H9 (cell line): ENCODE measurements around the gene EVC. TPM values are rescaled to one million over a fixed set of nuclear protein-coding genes. Genes with fewer than 3 reads are reported as not detected.
"Not testable (repeated sequence)": the region's sequence is repeated elsewhere in the genome, so short reads cannot be mapped to it uniquely, and the experiment has no call there.

Experiments
- DNase-seq: peaks from one replicate; pipeline ENCODE4 v3.0.0-alpha.2; 2017
- H2AFZ ChIP-seq: one replicate; pipeline ENCODE4 v1.6.1; 2013; ENCODE audit warnings: mild to moderate bottlenecking, low read length, control low read depth, moderate library complexity
- H2AK5ac ChIP-seq: 2 replicates; pipeline ENCODE4 v1.6.1; 2013; ENCODE audit warnings: low read length, control low read depth, mixed read lengths; ENCODE audit not compliant: insufficient read length
- H2BK120ac ChIP-seq: one replicate; pipeline ENCODE4 v1.6.1; 2013; ENCODE audit warnings: low read depth, mild to moderate bottlenecking, low read length, control low read depth, inconsistent platforms; ENCODE audit not compliant: poor library complexity, severe bottlenecking
- H2BK12ac ChIP-seq: 2 replicates; pipeline ENCODE4 v1.6.1; 2013; ENCODE audit warnings: low read length, control low read depth, mixed read lengths, low read depth; ENCODE audit not compliant: insufficient read length
- H2BK15ac ChIP-seq: 2 replicates; pipeline ENCODE4 v1.6.1; 2013; ENCODE audit warnings: low read depth, low read length, control low read depth
- H2BK20ac ChIP-seq: one replicate; pipeline ENCODE4 v1.6.1; 2013; ENCODE audit warnings: low read depth, mild to moderate bottlenecking, low read length, control low read depth, inconsistent platforms; ENCODE audit not compliant: poor library complexity, severe bottlenecking
- H2BK5ac ChIP-seq: 2 replicates; pipeline ENCODE4 v1.6.1; 2013; ENCODE audit warnings: low read length, control low read depth, mixed read lengths; ENCODE audit not compliant: insufficient read length
- H3K14ac ChIP-seq: 2 replicates; pipeline ENCODE4 v1.6.1; 2013; ENCODE audit warnings: low read length, control low read depth; ENCODE audit not compliant: insufficient read depth
- H3K18ac ChIP-seq: 2 replicates; pipeline ENCODE4 v1.6.1; 2013; ENCODE audit warnings: low read depth, mild to moderate bottlenecking, mixed read lengths, low read length, control low read depth; ENCODE audit not compliant: insufficient read length
- H3K23ac ChIP-seq: 2 replicates; pipeline ENCODE4 v1.6.1; 2013; ENCODE audit warnings: low read length, control low read depth, mixed read lengths, low read depth; ENCODE audit not compliant: insufficient read length
- H3K23me2 ChIP-seq: 2 replicates; pipeline ENCODE4 v1.6.1; 2013; ENCODE audit warnings: low read depth, mild to moderate bottlenecking, mixed read lengths, low read length, control low read depth; ENCODE audit not compliant: insufficient read length, poor library complexity, severe bottlenecking
- H3K27ac ChIP-seq: 2 replicates; pipeline ENCODE4 v1.5.1; 2013; ENCODE audit warnings: low read length, control low read depth, mixed read lengths, low read depth; ENCODE audit not compliant: insufficient read length
- H3K27me3 ChIP-seq: 2 replicates; pipeline ENCODE4 v1.6.1; 2013; ENCODE audit warnings: low read length, control low read depth, inconsistent platforms; ENCODE audit not compliant: insufficient read depth
- H3K4ac ChIP-seq: 2 replicates; pipeline ENCODE4 v1.6.1; 2013; ENCODE audit warnings: low read depth, mild to moderate bottlenecking, control low read depth, inconsistent platforms, low read length, moderate library complexity
- H3K4me1 ChIP-seq: 2 replicates; pipeline ENCODE4 v1.6.1; 2013; ENCODE audit warnings: low read length, control low read depth, inconsistent platforms; ENCODE audit not compliant: insufficient read depth
- H3K4me2 ChIP-seq: 2 replicates; pipeline ENCODE4 v1.6.1; 2013; ENCODE audit warnings: low read length, control low read depth, mixed read lengths; ENCODE audit not compliant: insufficient read length, insufficient read depth
- H3K56ac ChIP-seq: 2 replicates; pipeline ENCODE4 v1.6.1; 2013; ENCODE audit warnings: low read depth, mild to moderate bottlenecking, mixed read lengths, low read length, control low read depth; ENCODE audit not compliant: insufficient read length
- H3K79me1 ChIP-seq: 2 replicates; pipeline ENCODE4 v1.6.1; 2013; ENCODE audit warnings: low read depth, mild to moderate bottlenecking, moderate library complexity, low read length, control low read depth, inconsistent platforms; ENCODE audit not compliant: insufficient read depth, poor library complexity, severe bottlenecking
- H3K79me2 ChIP-seq: 2 replicates; pipeline ENCODE4 v1.6.1; 2013; ENCODE audit warnings: low read length, control low read depth, inconsistent platforms; ENCODE audit not compliant: insufficient read depth
- H3K9ac ChIP-seq: 2 replicates; pipeline ENCODE4 v1.6.1; 2013; ENCODE audit warnings: low read length, control low read depth, mixed read lengths; ENCODE audit not compliant: insufficient read length; ENCODE audit errors: extremely low read depth
- H3K9me3 ChIP-seq: one replicate; pipeline ENCODE4 v1.6.1; 2013; ENCODE audit warnings: low read depth, low read length, inconsistent platforms; ENCODE audit not compliant: control insufficient read depth
- H3T11ph ChIP-seq: one replicate; pipeline ENCODE4 v1.6.1; 2013; ENCODE audit warnings: mild to moderate bottlenecking, low read length, control low read depth, inconsistent platforms
- H4K20me1 ChIP-seq: one replicate; pipeline ENCODE4 v1.6.1; 2013; ENCODE audit not compliant: control insufficient read depth, insufficient read length, insufficient read depth
- H4K5ac ChIP-seq: 2 replicates; pipeline ENCODE4 v1.6.1; 2013; ENCODE audit warnings: low read depth, mild to moderate bottlenecking, mixed read lengths, low read length, control low read depth; ENCODE audit not compliant: insufficient read length
- H4K8ac ChIP-seq: replicated peaks from 2 replicates; pipeline ENCODE4 v1.6.1; 2013; ENCODE audit warnings: low read length, control low read depth, mixed read lengths, low read depth; ENCODE audit not compliant: insufficient read length
- H4K91ac ChIP-seq: 2 replicates; pipeline ENCODE4 v1.6.1; 2013; ENCODE audit warnings: low read depth, mild to moderate bottlenecking, moderate library complexity, mixed read lengths, low read length, control low read depth; ENCODE audit not compliant: insufficient read length
- H3K27ac Mint-ChIP-seq, 3 experiments: 2 replicates in 2 of 3; 3 replicates in 1 of 3; pipeline ENCODE4 v1.8.0; 2020 to 2021; ENCODE audit warnings: mixed read lengths in 3 of 3, mild to moderate bottlenecking in 1 of 3, moderate library complexity in 1 of 3
- H3K27me3 Mint-ChIP-seq: 2 replicates; pipeline ENCODE4 v1.8.0; 2021; ENCODE audit warnings: low read depth, mild to moderate bottlenecking, moderate library complexity, mixed read lengths
- H3K36me3 Mint-ChIP-seq, 3 experiments: 2 replicates in 2 of 3; 3 replicates in 1 of 3; pipeline ENCODE4 v1.8.0; 2020 to 2021; ENCODE audit warnings: low read depth in 3 of 3, mixed read lengths in 3 of 3; ENCODE audit not compliant: insufficient read depth in 1 of 3
- H3K4me1 Mint-ChIP-seq, 2 experiments: 2 replicates each; pipeline ENCODE4 v1.8.0; 2020; ENCODE audit warnings: mixed read lengths in 2 of 2
- H3K4me3 Mint-ChIP-seq, 2 experiments: 2 replicates in 1 of 2; 3 replicates in 1 of 2; pipeline ENCODE4 v1.8.0; 2020 to 2021; ENCODE audit warnings: mild to moderate bottlenecking in 2 of 2, mixed read lengths in 2 of 2, moderate library complexity in 1 of 2
- H3K9me3 Mint-ChIP-seq, 2 experiments: 2 replicates in 1 of 2; 3 replicates in 1 of 2; pipeline ENCODE4 v1.8.0; 2020; ENCODE audit warnings: mild to moderate bottlenecking in 2 of 2, mixed read lengths in 2 of 2, moderate library complexity in 1 of 2
- CTCF ChIP-seq: fragments of 200-600 bp; sonication (generic); conservative IDR thresholded peaks from 3 replicates; pipeline ENCODE4 v1.8.0; 2021; ENCODE audit warnings: antibody characterized with exemption, mild to moderate bottlenecking
- WGBS: extraction: QIAGEN DNeasy Blood & Tissue Kit; methylation state at CpG from one replicate; pipeline ENCODE4 v1.1.7; 2013; ENCODE audit warnings: missing lambda C conversion rate, low lambda C conversion rate, mixed read lengths; ENCODE audit not compliant: insufficient read length; ENCODE audit errors: extremely low coverage; 5-methylcytosine and 5-hydroxymethylcytosine counted together
- total RNA-seq: library from RNA; stranded (reverse); gene quantifications from 2 replicates; pipeline ENCODE4 v1.2.1, GENCODE V29; 2021

The EVC gene
- total RNA-seq, 1 experiment from 2014 or later = 10.1 TPM

GRCh38 chr4:5854929-5855328 lies 143.9 kb downstream of the EVC start:
- H2AK5ac ChIP-seq = no peak overlapping the region
- no peaks in the 10 kb centered on the region for H3K9me3 ChIP-seq
- Mint-ChIP-seq H3K4me3 (no peak overlapping the region), H3K4me1 (peaks cover 0 to 10% of the 10 kb centered on the region in 2 experiments; a peak in 3 of 4 replicates), H3K9me3 (no peaks in the 10 kb centered on the region), H3K27ac (no peak overlapping the region), H3K27me3 (no peaks in the 10 kb centered on the region), H3K36me3 (peaks cover 18 to 35% (median 20%) of the 10 kb centered on the region in 3 experiments)
- no peak overlapping the region for H3K27ac ChIP-seq
- no peak overlapping the region for H2BK20ac ChIP-seq
- no peaks in the 10 kb centered on the region for H3K4me1 ChIP-seq
- no peak overlapping the region for H3K4ac ChIP-seq
- H2AFZ ChIP-seq = no peak overlapping the region
- H3K4me2 ChIP-seq = no peak overlapping the region
- H3K79me2 ChIP-seq = peaks cover 3% of the 10 kb centered on the region; the same call in 1 of the 2 replicates
- no peak overlapping the region for H2BK12ac ChIP-seq
- no peak overlapping the region for H4K5ac ChIP-seq
- H3K56ac ChIP-seq = no peak overlapping the region
- no peaks in the 10 kb centered on the region for H3K27me3 ChIP-seq
- H4K8ac ChIP-seq = no peak overlapping the region
- no peak overlapping the region for H3K18ac ChIP-seq
- no peak overlapping the region for H2BK5ac ChIP-seq
- no peak for DNase-seq
- no peak overlapping the region for H2BK120ac ChIP-seq
- no peak overlapping the region for H2BK15ac ChIP-seq
- no peak overlapping the region for H3K23ac ChIP-seq
- H4K20me1 ChIP-seq = peaks cover 5% of the 10 kb centered on the region
- no peak for TF ChIP-seq CTCF
- H3K9ac ChIP-seq = no peak overlapping the region
- H3T11ph ChIP-seq = no peak overlapping the region
- H4K91ac ChIP-seq = no peak overlapping the region
- H3K23me2 ChIP-seq = no peaks in the 10 kb centered on the region
- H3K14ac ChIP-seq = no peak overlapping the region
- H3K79me1 ChIP-seq = peaks cover 5% of the 10 kb centered on the region
- WGBS = no CpG with 5 or more reads among the region's 3 CpGs

GRCh38 chr4:5856362-5856761 lies 145.4 kb downstream of the EVC start:
- H3K9me3 ChIP-seq, H3K23ac ChIP-seq, H3K27me3 ChIP-seq, H4K20me1 ChIP-seq, H3K27ac ChIP-seq, H2BK5ac ChIP-seq, H3K4me1 ChIP-seq, H3K9ac ChIP-seq, H2BK20ac ChIP-seq, H3K4me3 Mint-ChIP-seq, H4K91ac ChIP-seq, H3K4me2 ChIP-seq, H2AK5ac ChIP-seq, H3K79me1 ChIP-seq, H2AFZ ChIP-seq, H2BK12ac ChIP-seq, H3K23me2 ChIP-seq, H3T11ph ChIP-seq, H3K79me2 ChIP-seq, H3K18ac ChIP-seq, H3K4ac ChIP-seq, H3K14ac ChIP-seq, H2BK120ac ChIP-seq, H2BK15ac ChIP-seq, H3K27ac Mint-ChIP-seq, DNase-seq, H3K27me3 Mint-ChIP-seq, H3K9me3 Mint-ChIP-seq, H3K56ac ChIP-seq: not testable (repeated sequence)
- 100% methylated on average over 2 of the region's 3 CpGs for WGBS
- H4K5ac ChIP-seq = peak overlapping the region; percentile 9
- Mint-ChIP-seq H3K36me3 (peaks cover 12 to 28% (median 18%) of the 10 kb centered on the region in 3 experiments), H3K4me1 (peaks cover 0 to 10% of the 10 kb centered on the region in 2 experiments)
- peak overlapping the region; percentile 84 for H4K8ac ChIP-seq
